B cell (primary cell): ENCODE measurements around the gene OTOP3. TPM values are rescaled to one million over a fixed set of nuclear protein-coding genes. Genes with fewer than 3 reads are reported as not detected.

ENCODE experiments used
- ATAC-seq: fragments of 200-7000 bp; cut with Tn5 transposase; one replicate; pipeline ENCODE4 v1.10.0; 2021; ENCODE audit warnings: low read depth, mild to moderate bottlenecking, moderate number of reproducible peaks, moderate library complexity
- CTCF ChIA-PET: fragments of 350-600 bp; sonication (Branson Sonifier 250); formaldehyde crosslinking; loops from one replicate; lab custom pipeline; 2021; ENCODE audit warnings: antibody characterized with exemption, inconsistent platforms; lab: Charles Lee
- POLR2A ChIA-PET: fragments of 350-600 bp; sonication (Branson Sonifier 250); formaldehyde crosslinking; loops from one replicate; lab custom pipeline; 2021; ENCODE audit warnings: antibody characterized with exemption; lab: Charles Lee
- DNase-seq: peaks from one replicate; pipeline ENCODE4 v3.0.0; 2013
- H2AFZ ChIP-seq: 2 replicates; pipeline ENCODE4 v1.6.1; 2012; ENCODE audit warnings: mild to moderate bottlenecking, low read depth, low read length; ENCODE audit not compliant: insufficient read depth, poor library complexity, severe bottlenecking
- H3K27ac ChIP-seq, 2 donors: 1 replicate in 1 of 2; 2 replicates in 1 of 2; pipeline ENCODE4 v1.5.1; 2012 to 2013; ENCODE audit warnings: low read length in 2 of 2, mild to moderate bottlenecking in 2 of 2, moderate library complexity in 1 of 2
- H3K27me3 ChIP-seq, 4 experiments: fragments of 200-600 bp in 1 of 4; sonication (generic) in 1 of 4; replicated peaks in 1 of 4; 1 replicate in 2 of 4; 2 replicates in 2 of 4; pipeline versions ENCODE4 v1.6.1 to v1.7.0; 2013 to 2016; ENCODE audit warnings: low read length in 3 of 4, mild to moderate bottlenecking in 2 of 4, mixed read lengths in 1 of 4, moderate library complexity in 1 of 4; ENCODE audit not compliant: insufficient read depth in 4 of 4, control insufficient read depth in 3 of 4; ENCODE audit errors: control extremely low read depth in 1 of 4
- H3K36me3 ChIP-seq, 2 experiments: replicated peaks in 1 of 2; 1 replicate in 1 of 2; 2 replicates in 1 of 2; pipeline versions ENCODE4 v1.6.1 to v1.7.1; 2013; ENCODE audit warnings: low read length in 1 of 2; ENCODE audit not compliant: insufficient read depth in 2 of 2, control insufficient read depth in 1 of 2; ENCODE audit errors: control extremely low read depth in 1 of 2, extremely low read depth in 1 of 2
- H3K4me1 ChIP-seq, 2 donors: fragments of 200-600 bp in 1 of 2; sonication (generic) in 1 of 2; 1 replicate in 1 of 2; 2 replicates in 1 of 2; pipeline versions ENCODE4 v1.5.1 to v1.6.1; 2013 to 2017; ENCODE audit warnings: low read length in 2 of 2; ENCODE audit not compliant: control insufficient read depth in 2 of 2, insufficient read depth in 2 of 2
- H3K4me2 ChIP-seq: replicated peaks from 2 replicates; pipeline ENCODE3; 2012; ENCODE audit warnings: mild to moderate bottlenecking, low read depth, low read length; ENCODE audit not compliant: poor library complexity, severe bottlenecking
- H3K4me3 ChIP-seq, 5 experiments: fragments of 200-600 bp in 1 of 5; sonication (generic) in 1 of 5; 1 replicate in 3 of 5; 2 replicates in 2 of 5; pipeline versions ENCODE4 v1.5.1 to v1.7.0; 2011 to 2016; ENCODE audit warnings: low read length in 4 of 5, mild to moderate bottlenecking in 4 of 5, low read depth in 2 of 5, control low read depth in 1 of 5, moderate library complexity in 1 of 5; ENCODE audit not compliant: insufficient read depth in 1 of 5; ENCODE audit errors: control extremely low read depth in 1 of 5, extremely low read depth in 1 of 5
- H3K79me2 ChIP-seq: fragments of 200-600 bp; sonication (generic); one replicate; pipeline ENCODE4 v1.6.0; 2016; ENCODE audit warnings: low read length; ENCODE audit not compliant: control insufficient read depth, insufficient read depth
- H3K9ac ChIP-seq: fragments of 200-600 bp; sonication (generic); 2 replicates; pipeline ENCODE4 v1.6.1; 2017; ENCODE audit warnings: mild to moderate bottlenecking, low read length, moderate library complexity
- H3K9me3 ChIP-seq, 3 donors: one replicate each; pipeline versions ENCODE4 v1.6.1 to v1.7.1; 2013; ENCODE audit warnings: low read length in 2 of 3; ENCODE audit not compliant: control insufficient read depth in 2 of 3, insufficient read depth in 1 of 3; ENCODE audit errors: control extremely low read depth in 1 of 3
- H4K20me1 ChIP-seq: 2 replicates; pipeline ENCODE4 v1.6.0; 2012; ENCODE audit warnings: mild to moderate bottlenecking, low read length; ENCODE audit not compliant: insufficient read depth, control insufficient read depth, poor library complexity, severe bottlenecking
- H3K27ac Mint-ChIP-seq: one replicate; pipeline ENCODE4 v1.8.0; 2021; ENCODE audit warnings: mixed read lengths
- H3K27me3 Mint-ChIP-seq: one replicate; pipeline ENCODE4 v1.8.0; 2021; ENCODE audit warnings: mixed read lengths
- H3K4me1 Mint-ChIP-seq: one replicate; pipeline ENCODE4 v1.8.0; 2021; ENCODE audit warnings: mixed read lengths
- H3K4me3 Mint-ChIP-seq: one replicate; pipeline ENCODE4 v1.8.0; 2021; ENCODE audit warnings: mixed read lengths
- H3K9me3 Mint-ChIP-seq: one replicate; pipeline ENCODE4 v1.8.0; 2022; ENCODE audit warnings: mixed read lengths; ENCODE audit not compliant: insufficient read depth
- EZH2 ChIP-seq: IDR thresholded peaks from 2 replicates; pipeline ENCODE4 v1.6.1; 2012; ENCODE audit warnings: borderline replicate concordance, low read depth, mild to moderate bottlenecking, moderate library complexity, low read length; ENCODE audit not compliant: insufficient read depth, poor library complexity, severe bottlenecking
- WGBS: methylation state at CpG from one replicate; pipeline ENCODE4 v1.1.5; 2013; ENCODE audit warnings: missing lambda C conversion rate; ENCODE audit not compliant: insufficient coverage; 5-methylcytosine and 5-hydroxymethylcytosine counted together
- intact Hi-C: fragments of 100-400 bp; cut with micrococcal nuclease; formaldehyde crosslinking; loops from one replicate; pipeline ENCODE4 v1.10.0; 2022
- polyA plus RNA-seq: library from polyadenylated mRNA; depleted of rRNA; stranded (reverse); fragments of >200 nt; gene quantifications from 2 replicates; pipeline ENCODE4 v1.2.3, GENCODE V29; 2012
- total RNA-seq, 2 donors: library from RNA; stranded (reverse); fragments of 120-200 nt in 1 of 2; gene quantifications; 1 replicate in 1 of 2; 2 replicates in 1 of 2; pipeline versions ENCODE4 v1.2.3 to v1.2.4, GENCODE V29; 2013 to 2022

OTOP3 gene
- total and polyA plus RNA-seq, 2 donors (not counting 1 experiment from before 2014, with no cell fraction given), result not detected

DNA sequence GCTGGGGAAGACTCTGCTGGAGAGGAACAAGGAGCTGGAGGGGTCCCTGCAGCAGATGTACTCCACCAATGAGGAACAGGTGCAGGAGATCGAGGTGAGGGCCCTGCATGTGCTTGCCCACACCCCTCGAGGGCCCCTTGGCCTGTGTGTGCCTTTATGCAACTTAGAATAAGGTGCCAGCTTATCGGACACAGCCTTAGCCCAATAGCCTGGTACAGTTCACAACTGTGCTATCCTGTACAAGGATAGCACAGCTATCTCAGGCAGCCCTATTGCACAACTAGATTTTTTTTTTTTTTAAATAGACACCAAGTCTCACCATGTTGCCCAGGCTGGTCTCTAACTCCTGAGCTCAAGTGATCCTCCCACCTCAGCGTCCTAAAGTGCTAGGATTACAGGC, 63.8 kb downstream of the OTOP3 start:
- CTCF ChIA-PET, result no interaction called here
- Mint-ChIP-seq H3K27ac (no peak overlapping the region), H3K9me3 (no peaks in the 10 kb centered on the region), H3K4me3 (no peak overlapping the region), H3K4me1 (no peaks in the 10 kb centered on the region), H3K27me3 (peaks cover 10% of the 10 kb centered on the region)
- no peak for ATAC-seq
- Histone ChIP-seq H3K27me3 (no peaks in the 10 kb centered on the region), H3K36me3 (no peaks in the 10 kb centered on the region), H3K9me3 (no peaks in the 10 kb centered on the region), H3K4me3 (no peak overlapping the region), H3K4me2 (no peak overlapping the region), H3K4me1 (no peaks in the 10 kb centered on the region), H3K79me2 (no peaks in the 10 kb centered on the region), H2AFZ (no peak overlapping the region), H3K9ac (no peak overlapping the region), H4K20me1 (no peaks in the 10 kb centered on the region), H3K27ac (no peak overlapping the region)
- 79% methylated on average over 4 of the region's 4 CpGs for WGBS
- no peak for DNase-seq
- POLR2A ChIA-PET, result interaction anchor here (0.7 kb wide), 1 partner anchor 202 kb away, joined by 3 read pairs; no protein-coding TSS in a partner anchor
- intact Hi-C loops, result no loop called here
- no peak for TF ChIP-seq EZH2

Other genes with a start within 250 kb of the OTOP3 start
- gene CD300LF, start 223.0 kb upstream of the OTOP3 start, total RNA-seq, result 0.52 and 1.0 TPM in 2 replicates
- gene CD300LF, start 223.0 kb upstream of the OTOP3 start, polyA plus RNA-seq, result 1.1 and 1.2 TPM in 2 replicates
- gene RAB37, start 198.6 kb upstream of the OTOP3 start, total RNA-seq, result 76.0 and 76.8 TPM in 2 replicates
- gene RAB37, start 198.6 kb upstream of the OTOP3 start, polyA plus RNA-seq, result 67.6 and 81.9 TPM in 2 replicates
- gene NHERF1, start 187.3 kb upstream of the OTOP3 start, total RNA-seq, result 69.5 and 81.8 TPM in 2 replicates
- gene NHERF1, start 187.3 kb upstream of the OTOP3 start, polyA plus RNA-seq, result 45.0 and 56.2 TPM in 2 replicates
- gene NAT9, start 159.6 kb upstream of the OTOP3 start, total RNA-seq, result 66.6 and 71.1 TPM in 2 replicates
- gene NAT9, start 159.6 kb upstream of the OTOP3 start, polyA plus RNA-seq, result 73.6 and 86.5 TPM in 2 replicates
- not detected in 2 replicates for gene GRIN2C, start 76.0 kb upstream of the OTOP3 start, total RNA-seq
- gene GRIN2C, start 76.0 kb upstream of the OTOP3 start, polyA plus RNA-seq, result 0.03 TPM in 1 of 2 replicates, not detected in the other
- gene FDXR, start 62.9 kb upstream of the OTOP3 start, total RNA-seq, result 6.7 and 7.0 TPM in 2 replicates
- 4.6 TPM in 2 replicates for gene FDXR, start 62.9 kb upstream of the OTOP3 start, polyA plus RNA-seq
- gene FADS6, start 42.3 kb upstream of the OTOP3 start, total RNA-seq, result not detected in 2 replicates
- not detected in 2 replicates for gene FADS6, start 42.3 kb upstream of the OTOP3 start, polyA plus RNA-seq
- not detected in 2 replicates for gene USH1G, start 12.6 kb upstream of the OTOP3 start, total RNA-seq
- not detected in 2 replicates for gene USH1G, start 12.6 kb upstream of the OTOP3 start, polyA plus RNA-seq
- not detected in 2 replicates for gene OTOP2, start 11.6 kb upstream of the OTOP3 start, total RNA-seq
- gene OTOP2, start 11.6 kb upstream of the OTOP3 start, polyA plus RNA-seq, result not detected in 2 replicates
- gene HID1, start 36.9 kb downstream of the OTOP3 start, total RNA-seq, result 1.7 and 3.9 TPM in 2 replicates
- 4.0 and 6.3 TPM in 2 replicates for gene HID1, start 36.9 kb downstream of the OTOP3 start, polyA plus RNA-seq
- gene CDR2L, start 51.7 kb downstream of the OTOP3 start, total RNA-seq, result not detected in 2 replicates
- 0.03 and 0.07 TPM in 2 replicates for gene CDR2L, start 51.7 kb downstream of the OTOP3 start, polyA plus RNA-seq
- gene MRPL58, start 76.8 kb downstream of the OTOP3 start, total RNA-seq, result 20.8 and 23.3 TPM in 2 replicates
- 20.4 and 21.6 TPM in 2 replicates for gene MRPL58, start 76.8 kb downstream of the OTOP3 start, polyA plus RNA-seq
- gene ATP5PD, start 111.1 kb downstream of the OTOP3 start, total RNA-seq, result 98.8 and 101 TPM in 2 replicates
- gene ATP5PD, start 111.1 kb downstream of the OTOP3 start, polyA plus RNA-seq, result 70.8 and 92.1 TPM in 2 replicates
- gene KCTD2, start 111.3 kb downstream of the OTOP3 start, total RNA-seq, result 23.2 and 24.6 TPM in 2 replicates
- gene KCTD2, start 111.3 kb downstream of the OTOP3 start, polyA plus RNA-seq, result 15.1 and 15.7 TPM in 2 replicates
- 9.3 and 13.7 TPM in 2 replicates for gene SLC16A5, start 152.1 kb downstream of the OTOP3 start, total RNA-seq
- gene SLC16A5, start 152.1 kb downstream of the OTOP3 start, polyA plus RNA-seq, result 5.1 and 14.5 TPM in 2 replicates
- 15.7 and 15.9 TPM in 2 replicates for gene ARMC7, start 174.1 kb downstream of the OTOP3 start, total RNA-seq
- gene ARMC7, start 174.1 kb downstream of the OTOP3 start, polyA plus RNA-seq, result 9.2 and 10.4 TPM in 2 replicates
- gene NT5C, start 195.8 kb downstream of the OTOP3 start, total RNA-seq, result 98.9 and 103 TPM in 2 replicates
- gene NT5C, start 195.8 kb downstream of the OTOP3 start, polyA plus RNA-seq, result 133 and 184 TPM in 2 replicates
- gene JPT1, start 218.6 kb downstream of the OTOP3 start, total RNA-seq, result 37.6 and 37.8 TPM in 2 replicates
- gene JPT1, start 218.6 kb downstream of the OTOP3 start, polyA plus RNA-seq, result 34.8 and 39.7 TPM in 2 replicates
- 229 and 234 TPM in 2 replicates for gene SUMO2, start 247.1 kb downstream of the OTOP3 start, total RNA-seq
- gene SUMO2, start 247.1 kb downstream of the OTOP3 start, polyA plus RNA-seq, result 35.1 and 54.7 TPM in 2 replicates